MV-4-11 (cell line): ENCODE data around the gene MOB3A.

Experiments used
- DNase-seq: peaks from one replicate; lab custom pipeline; 2025; lab: John Stamatoyannopoulos, UW

Gene MOB3A

DNA sequence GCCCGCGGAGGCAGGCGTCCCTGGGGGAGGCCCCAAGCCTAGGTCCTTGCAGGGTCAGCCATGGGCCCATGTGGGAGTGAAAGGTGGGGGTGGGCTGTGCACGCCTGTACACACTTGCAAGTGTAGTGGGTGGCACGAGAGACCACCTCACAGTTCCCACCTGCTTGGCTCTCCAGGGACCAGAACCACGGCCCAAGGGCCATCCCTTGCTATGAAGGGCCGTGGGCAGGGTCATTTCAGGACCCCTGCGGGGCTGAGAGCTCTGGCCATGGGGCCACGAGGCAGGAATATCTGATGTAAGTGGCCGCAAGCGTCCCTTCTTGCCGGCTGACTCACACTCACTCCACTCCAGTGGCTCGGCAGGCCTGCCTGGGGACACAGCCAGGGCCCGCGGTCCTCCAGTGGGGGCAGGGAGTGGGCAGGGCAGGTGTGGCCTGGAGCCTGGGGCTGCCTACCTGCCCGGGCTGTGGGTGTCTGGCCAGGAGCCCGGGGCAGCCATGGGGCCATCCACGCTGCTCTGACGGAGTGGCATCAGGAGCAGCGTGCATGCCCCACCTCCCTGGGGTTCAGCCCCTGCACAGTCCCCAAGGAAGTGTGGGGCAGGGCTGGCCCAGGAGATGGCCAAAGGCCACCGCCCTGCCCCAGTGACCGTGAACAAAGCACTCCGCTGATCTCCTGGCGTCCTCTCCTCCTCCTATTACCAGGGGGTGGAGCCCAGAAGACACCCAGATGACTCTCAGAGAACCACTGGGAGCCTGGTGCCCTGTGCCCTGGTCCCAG is 36.5 kb downstream of the MOB3A start:
- no peak for DNase-seq

DNA sequence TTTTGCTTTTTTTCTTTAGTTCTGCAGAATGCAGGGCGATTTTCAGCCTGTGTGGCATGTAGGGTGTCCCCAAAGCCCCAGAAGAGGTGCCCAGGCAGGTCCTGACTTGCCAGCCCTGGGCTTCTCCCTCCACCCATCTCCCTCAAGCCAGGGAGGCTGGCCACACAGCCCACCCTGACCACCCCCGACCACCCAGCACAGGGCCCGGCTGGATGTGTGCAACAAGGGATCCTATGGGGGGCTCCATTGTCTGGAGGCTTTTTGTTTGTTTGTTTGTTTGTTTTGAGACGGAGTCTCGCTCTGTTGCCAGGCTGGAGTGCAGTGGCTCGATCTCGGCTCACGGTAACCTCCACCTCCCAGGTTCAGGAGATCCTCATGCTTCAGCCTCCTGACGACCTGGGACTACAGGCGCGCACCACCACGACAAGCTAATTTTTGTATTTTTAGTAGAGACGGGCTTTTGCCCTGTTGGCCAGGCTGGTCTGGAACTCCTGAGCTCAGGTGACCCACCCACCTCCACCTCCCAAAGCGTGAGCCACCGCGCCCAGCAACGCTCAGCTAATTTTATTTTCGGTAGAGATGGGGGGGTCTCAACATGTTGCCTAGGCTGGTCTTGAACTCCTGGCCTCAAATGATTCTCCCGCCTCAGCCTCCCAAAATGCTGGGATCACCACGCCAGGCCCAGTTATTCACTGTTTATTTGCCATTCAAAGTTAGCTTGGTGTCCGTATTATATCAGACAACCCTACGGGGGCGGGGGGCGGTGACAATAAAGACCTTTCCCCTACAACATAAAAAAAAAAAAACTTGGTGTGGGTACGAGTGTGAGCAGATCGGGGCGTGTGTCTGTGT is 37.3 kb downstream of the MOB3A start:
- no peak for DNase-seq

DNA sequence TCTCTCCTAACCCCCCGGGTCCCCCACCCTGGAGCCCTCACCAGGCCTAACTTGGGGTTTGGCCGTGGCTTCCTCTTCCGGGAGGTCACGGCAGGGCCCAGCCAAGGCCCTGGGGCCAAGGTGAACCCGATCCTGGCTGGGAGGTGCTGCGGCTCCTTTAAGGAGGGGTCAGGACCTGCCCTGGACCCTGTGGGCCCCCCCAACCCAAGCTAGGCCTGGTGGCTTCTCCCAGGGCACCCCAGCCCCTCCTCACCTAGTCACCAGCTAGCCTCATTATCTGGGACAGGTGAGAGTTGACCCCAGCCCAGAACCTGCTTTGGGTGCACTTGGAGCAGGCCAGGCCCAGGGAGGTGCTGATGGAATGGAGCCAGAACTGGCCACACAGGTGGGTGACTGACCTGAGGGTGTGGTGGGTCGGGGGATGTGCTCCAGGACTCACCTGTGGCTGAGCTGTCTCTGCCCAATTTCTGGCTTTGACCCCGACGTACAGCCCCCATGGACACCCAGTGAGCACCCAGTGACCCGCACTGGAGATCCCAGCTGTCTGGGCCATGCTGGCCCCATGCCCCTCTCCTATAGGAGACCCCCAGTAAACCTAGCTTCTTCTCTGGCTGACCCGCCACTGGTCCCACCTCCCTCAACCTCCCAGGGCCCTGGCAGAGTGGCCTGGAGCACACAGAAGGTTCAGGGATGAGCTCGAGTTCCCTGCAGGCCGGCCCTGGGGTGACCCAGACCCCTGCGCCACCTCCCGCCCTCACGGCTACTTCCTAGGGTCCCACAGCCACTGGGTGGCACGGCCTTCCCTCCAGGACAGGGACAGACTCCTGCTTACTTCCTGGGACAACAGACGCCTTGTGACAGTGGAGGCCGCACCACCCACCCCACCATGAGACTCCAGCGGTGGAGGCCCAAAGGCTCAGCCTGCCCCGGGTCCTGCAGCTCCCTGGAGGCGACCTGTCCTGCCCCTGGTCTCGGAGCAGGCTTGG is 38.3 kb downstream of the MOB3A start:
- no peak for DNase-seq

DNA sequence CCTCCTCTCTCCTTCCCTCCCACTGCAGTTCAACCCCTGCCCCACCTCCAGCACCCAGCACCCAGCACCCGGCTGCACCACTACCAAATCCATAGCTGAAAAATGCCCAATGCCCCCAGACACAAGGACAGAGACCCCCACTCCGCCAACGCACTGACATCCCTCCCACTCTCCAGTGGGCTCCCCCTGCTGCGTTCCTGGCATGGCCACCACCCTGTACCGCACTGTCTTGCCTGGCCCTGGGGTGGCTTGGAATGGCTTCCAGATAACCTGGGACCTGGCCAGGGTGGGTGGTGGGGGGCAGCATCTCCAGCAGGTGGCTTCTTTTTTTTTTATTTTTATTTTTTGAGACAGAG is 39.3 kb downstream of the MOB3A start:
- no peak for DNase-seq

DNA sequence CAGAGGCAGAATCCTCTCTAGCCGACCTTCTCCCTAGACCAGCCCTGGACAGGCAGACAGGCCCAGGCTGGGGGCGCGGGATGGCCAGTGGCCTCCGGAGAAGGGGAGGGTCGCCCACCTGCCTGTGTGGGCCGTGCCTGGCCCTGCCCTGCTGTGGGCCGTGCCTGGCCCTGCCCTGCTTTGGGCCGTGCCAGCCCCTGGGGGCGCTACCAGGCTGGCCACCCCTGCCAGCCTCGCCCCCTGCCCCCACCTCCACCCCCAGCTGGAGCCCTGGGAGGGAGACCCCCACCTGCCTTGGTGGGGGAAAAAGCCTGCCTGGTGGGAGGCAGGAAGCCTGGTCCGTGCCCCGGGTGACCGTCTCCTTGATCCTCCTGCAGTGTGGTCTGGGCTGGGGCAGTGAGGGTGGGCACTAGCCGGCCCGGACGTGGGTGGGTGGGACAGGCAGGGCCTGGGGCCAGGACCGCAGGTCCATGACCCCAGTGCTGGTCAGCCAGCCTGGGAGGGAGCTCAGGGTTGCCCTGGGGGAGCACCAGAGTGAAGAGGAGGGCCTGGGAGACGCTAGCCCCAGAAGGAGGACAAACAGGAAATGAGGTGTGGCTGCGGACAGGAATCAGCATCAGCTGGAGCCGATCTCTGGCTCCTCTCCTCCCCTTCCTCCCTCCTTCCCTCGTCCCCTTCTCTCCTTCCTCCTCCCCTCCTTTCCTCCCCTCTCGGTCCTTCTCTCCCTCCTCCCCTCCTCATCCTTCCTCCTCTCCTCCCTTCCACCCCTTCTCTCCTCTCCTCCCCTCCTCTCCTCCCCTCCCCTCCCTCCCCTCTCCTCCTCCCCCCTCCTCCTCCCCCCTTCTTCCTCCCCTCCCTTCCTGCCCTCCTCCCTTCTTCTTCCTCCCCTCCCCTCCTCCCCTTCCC is 39.9 kb downstream of the MOB3A start:
- DNase-seq, result no peak

DNA sequence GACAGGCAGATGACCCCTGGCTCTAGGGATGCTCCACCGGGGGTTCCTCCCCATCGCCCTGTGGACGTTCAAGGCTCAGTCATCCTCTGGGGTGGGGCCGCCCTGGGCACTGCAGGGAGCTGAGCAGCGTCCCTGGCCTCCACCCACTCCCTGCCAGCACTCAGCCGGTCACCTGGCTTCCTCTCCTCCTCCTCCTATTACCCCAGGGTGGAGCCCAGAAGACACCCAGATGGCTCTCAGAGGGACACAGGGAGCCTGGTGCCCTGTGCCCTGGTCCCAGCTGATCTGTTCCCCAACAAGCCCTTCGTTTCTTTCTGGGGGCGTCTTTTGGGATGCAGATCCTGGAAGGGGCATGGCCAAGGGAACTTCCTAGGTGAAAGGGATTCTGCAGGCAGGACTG is 41.4 kb downstream of the MOB3A start:
- no peak for DNase-seq

DNA sequence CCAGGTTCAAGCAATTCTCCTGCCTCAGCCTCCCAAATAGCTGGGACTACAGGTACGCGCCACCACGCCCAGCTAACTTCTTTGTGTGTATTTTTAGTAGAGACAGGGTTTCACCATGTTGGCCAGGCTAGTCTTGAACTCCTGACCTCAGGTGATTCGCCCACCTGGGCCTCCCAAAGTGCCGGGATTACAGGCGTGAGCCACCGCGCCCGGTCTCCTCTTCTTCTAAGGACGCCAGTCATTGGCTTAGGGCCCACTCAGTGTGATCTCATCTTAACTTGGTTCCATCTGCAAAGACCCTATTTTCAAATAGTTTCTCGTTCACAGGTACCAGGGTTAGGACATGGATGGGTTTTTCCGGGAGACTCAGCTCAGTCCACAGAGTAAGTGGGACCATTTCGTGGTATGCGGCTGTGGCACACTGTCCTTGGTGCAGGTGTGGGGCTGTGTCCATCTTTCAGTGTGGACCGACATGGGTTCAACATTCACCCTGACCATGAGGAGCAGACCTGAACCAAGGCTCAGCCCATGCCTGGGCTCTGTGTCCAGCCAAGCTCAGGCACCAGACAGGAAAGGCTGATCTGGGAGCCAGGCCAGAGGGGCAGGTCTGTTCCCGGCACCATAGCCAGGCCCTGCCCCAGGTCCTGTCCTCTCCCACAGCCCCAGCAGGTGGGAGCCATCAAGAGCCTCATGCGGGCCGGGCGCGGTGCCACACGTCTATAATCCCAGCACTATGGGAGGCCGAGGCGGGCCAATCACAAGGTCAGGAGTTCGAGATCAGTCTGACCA is 42.3 kb downstream of the MOB3A start:
- DNase-seq, result no peak

DNA sequence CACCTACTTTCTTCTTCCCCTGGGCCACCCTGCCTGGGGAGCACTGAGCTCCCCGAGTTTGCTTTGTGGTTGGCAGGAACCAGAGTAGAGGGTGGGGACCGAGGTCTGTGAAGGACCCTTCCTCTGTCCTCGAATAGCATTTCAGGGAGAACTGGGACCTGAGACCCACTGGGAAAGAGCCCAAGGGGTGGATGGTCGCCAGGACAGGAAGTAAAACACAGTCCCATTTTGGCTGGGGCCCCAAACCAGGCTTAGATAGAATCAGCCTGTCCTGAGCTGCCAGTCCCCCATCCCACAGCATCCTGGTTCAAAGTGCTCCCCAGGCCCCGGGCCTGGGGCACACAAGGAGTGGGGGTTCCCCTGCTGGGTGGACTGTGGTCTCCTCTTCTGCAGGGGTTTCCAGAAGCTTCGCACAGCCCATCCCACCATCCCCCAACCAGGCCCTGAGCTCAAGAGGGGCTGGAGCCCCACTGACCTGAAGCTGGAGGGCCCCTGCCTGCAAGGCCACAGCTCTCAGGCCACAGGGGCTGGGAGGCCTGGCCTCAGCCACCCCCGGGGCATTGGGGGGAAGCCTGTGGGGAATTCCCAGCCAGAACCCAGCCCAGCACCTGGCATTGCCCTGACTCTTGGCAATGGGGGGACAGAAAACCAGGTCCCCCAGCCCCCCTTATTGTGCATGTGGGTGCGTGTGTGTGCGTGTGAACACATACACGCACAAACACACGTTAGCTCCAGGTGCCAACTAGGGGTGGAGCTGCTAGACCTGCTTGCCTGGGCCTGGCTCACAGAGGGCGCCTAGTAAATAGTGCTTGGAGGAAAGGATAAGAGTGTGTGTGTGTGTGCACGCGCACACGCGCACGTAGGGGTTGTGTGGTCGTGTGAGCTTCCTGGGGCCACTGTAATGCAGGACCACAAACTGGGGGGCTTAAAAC is 44.1 kb downstream of the MOB3A start:
- DNase-seq, result peak; percentile 25

DNA sequence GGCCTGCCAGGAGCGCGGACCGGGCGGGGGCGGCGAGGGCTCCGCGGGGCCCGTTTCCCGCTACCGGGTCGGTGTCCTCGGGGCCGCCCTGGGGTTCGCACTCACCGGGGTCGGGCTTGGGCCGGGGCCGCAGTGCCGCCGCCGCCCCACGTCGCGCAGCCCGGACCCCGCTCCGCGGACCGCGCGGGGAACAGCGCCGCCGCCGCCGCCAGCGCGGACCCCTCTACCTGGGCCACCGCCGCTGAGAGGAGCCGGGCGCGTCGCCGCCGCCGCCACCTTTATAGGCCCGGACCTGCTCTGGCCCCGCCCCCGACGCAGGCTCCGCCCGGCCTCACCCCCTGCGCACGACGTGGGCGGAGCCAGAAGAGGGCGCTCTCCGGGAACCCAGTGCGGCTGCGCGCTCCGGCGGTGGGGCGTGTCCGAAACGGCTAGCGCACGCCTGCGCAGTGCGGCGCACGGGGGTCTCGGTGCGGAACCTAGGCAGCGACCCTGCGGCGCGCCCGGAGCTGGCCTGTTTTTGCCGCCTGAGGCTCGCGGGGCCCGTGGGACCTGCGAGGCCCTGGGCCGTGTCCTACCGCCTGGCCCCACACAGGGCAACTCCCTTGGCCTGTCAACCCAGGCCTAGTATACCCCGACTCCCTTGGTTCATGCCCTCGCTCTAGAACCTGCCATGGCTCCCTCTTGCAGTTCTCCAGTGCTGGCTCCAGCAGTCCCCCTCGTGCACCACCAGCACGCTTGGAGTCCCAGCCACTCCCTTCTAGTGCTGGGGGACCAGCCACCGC is 44.9 kb downstream of the MOB3A start, which contains the start of gene MKNK2:
Gene MKNK2 (minus strand): TSS at position 254 of the 782 bp plus-strand sequence. CDS start 393 bp downstream, outside the sequence.
- peak; percentile 79 for DNase-seq

DNA sequence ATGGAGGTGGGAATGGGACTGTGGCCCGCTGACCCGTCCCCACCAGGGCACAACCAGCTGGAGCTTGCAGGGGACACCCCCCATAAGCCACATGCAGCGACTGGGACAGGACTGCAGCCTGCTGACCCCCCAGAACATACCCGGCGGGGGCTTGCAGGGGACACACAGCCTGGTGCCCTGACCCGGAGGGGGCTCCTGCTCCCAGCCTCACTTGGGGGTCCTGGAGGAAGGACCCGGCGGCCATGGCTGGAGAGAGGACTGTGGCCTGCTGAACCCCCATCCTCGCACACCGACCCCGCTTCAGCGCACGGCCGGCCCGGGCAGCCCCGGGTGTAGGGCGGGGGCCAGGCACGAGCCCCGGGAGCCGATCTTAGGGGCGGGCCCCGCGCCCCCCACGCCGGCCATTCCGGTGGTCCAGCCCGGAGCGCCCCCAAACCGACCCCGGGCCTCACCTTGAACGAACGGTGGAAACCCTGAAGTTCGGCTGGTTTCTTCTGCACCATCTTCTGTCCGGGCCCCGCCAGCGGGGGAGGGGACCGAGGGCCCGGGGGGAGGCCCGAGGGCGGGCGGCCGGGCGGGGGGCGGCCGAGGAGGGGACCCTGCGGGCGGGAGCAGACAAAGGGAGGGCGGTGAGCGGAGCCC is 45.7 kb downstream of the MOB3A start:
- DNase-seq, result peak; percentile 55

DNA sequence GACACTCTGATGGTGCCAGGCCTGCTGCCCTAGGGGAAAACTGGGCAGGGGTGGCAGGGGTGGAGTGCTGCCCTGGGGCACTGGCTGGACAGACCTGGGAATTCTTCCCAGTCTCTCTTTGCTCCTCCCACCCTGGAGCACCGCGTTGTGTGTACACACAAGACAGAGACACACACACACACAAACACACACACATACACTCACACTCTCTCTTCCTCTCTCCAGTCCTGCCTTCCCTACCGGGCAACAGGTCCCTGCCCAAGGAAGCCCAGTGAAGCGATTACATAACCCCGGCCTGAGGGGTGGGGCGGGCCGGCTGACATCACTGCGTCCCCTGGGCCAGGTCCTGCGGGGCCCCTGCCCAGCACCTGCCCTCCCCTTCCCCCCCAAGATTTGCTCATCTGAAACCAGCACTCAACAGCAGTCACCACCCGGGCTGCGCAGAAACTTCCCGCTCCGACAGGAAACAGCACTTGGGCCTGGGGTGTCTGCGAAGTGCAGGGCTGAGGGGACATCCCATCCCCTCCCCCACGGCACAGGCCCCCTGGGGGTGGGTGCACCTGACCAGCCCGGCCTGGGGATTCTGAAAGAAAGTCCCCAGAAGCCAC is 46.3 kb downstream of the MOB3A start:
- DNase-seq, result peak; percentile 93

DNA sequence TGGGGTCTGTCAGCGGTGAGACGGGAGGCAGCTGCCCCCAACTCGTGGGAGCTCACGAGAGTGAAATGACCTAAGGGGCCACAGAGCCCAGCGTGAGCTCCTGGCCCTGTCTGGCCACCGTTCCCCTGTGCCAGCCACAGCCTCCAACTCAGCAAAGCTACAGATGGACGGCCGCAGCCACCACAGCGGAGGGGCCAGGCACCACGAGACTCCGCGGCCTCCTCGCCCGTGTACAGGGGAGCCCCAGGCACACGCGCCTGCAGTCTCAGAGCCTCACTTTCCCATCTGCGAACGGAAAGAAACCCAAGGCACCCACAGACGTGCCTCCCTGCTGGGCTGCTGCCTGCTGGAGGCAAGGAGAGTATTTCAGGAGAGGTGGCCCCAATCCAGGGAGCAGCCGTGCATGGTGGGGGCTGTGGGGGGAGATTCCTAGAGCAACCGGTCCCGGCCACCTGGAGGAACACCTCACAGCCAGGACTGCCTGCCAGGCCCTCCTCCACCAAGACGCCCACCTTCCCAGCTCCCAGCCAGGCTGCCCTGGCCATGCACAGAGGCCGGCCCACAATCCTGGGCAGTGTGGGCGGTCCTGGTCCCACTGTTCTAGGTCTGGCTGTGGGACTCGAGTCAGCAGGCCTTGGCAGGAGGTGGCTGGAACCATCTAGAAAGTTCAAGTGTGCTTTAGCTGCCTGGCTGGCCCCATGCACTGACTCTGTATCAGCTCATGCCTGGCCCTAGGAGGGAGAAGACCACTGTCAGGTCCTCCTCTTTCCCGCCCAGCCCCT is 47.0 kb downstream of the MOB3A start:
- no peak for DNase-seq

DNA sequence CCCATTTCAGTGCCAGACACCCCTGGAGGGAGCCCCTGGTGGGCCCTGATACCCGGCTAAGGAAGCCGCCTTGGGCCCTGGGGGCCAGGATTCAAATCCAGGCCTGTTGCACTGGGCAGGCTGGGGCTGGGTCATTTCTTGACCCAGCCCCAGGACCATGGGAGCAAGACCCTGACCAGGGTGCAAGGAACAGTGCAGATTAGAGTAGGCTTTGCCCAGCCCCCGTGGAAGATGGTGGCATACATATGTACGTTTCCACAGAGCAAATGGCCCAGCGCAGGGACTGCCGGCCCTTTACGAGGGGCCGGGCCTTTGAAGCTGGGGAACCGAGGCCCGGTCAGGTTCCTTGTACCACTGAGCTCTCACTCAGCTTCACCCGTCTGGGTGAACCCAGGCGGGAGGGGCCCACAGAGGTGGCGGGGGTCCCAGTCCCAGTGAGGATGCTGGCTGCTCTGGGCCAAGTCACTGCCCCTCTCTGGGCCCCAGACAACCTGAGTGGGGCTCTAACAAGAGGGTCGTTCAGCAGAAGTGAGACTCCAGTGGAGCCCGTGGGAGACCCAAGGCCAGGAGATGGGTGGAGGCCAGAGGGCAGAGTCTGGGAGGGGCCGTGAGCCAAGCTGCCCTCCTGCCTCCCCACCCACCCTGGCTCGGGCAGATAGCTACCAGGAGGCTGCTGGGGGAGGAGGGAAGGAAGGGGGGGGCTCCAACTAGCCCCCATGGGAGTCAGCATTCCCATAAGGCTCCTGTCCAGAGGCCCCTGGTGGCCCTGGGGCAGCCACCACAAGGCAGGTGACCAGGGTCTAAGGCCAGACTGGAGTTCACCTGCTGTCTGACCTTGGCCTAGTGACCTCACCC is 47.8 kb downstream of the MOB3A start:
- DNase-seq, result no peak

DNA sequence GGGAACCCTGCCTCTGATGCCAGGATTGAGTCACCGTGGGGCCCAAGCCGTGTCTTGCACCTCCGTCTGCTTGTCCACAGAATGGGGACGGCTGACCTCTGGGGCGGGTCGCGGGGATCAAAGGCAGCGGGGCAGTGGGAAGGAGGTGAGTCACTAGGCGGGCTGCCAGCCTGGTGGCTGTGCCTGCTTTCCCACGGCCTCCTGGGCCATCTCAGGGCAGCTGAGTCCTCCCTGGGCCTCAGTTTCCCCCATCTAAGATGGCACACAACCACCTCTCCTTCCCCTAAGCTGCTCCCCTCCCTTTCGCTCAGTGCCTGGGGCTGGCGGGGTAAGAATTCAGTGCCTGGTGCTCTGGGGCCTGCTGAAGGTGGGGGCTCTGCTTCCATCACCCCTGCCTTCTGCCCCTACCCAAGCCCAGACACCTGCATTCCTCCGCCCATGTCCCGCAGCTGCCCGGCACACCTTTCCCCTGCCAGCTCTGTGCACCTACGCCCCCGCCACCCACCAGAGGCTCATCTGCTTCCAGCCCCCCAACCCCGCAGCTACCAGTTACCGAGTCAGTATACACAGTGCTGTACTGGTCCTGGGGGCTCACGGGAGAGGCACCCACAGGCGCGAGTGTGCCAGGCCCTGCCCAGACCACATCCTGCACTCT is 48.5 kb downstream of the MOB3A start:
- DNase-seq, result peak; percentile 68

DNA sequence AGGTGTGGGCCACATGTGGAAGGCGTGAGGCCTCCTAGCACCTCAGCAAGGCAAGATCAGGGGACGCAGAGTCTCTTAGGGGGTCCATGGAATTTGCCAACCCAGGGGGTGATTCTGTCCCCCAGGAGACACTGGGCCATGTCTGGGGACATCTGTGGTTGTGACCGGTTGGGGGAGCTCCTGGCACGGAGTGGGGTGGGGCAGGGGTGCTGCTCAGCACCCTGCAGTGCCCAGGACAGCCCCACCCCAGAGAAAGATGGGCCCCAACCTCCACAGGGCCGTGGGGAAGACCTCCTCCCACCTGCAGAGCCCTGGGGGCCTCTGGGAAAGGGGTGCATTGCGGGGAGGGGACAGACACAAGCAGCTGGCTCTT is 49.1 kb downstream of the MOB3A start:
- DNase-seq, result no peak
